K562 (cell line): ENCODE measurements around the gene DNAJB2. TPM values are rescaled to one million over a fixed set of nuclear protein-coding genes. Genes with fewer than 3 reads are reported as not detected.
A peak's percentile ranks its signal among the peaks of the same experiment; 100 is the strongest.

Source experiments
- AFF4 ChIP-seq: sonication (generic); formaldehyde crosslinking; IDR thresholded peaks from 2 replicates; pipeline ENCODE4 v1.8.0; 2023; ENCODE audit warnings: mild to moderate bottlenecking, missing genetic modification reagents
- GATA2 ChIP-seq: sonication (generic); formaldehyde crosslinking; IDR thresholded peaks from 2 replicates; pipeline ENCODE4 v1.4.0; 2020; ENCODE audit warnings: mild to moderate bottlenecking, missing genetic modification reagents
- KDM1A ChIP-seq, 2 experiments: fragments of 450-650 bp; IDR thresholded peaks; 2 replicates each; pipeline ENCODE4 v1.6.1; 2016; ENCODE audit warnings: mild to moderate bottlenecking in 2 of 2
- NR2F6 ChIP-seq: fragments of 450-650 bp; formaldehyde crosslinking; IDR thresholded peaks from 2 replicates; pipeline ENCODE4 v1.4.0; 2020; ENCODE audit warnings: mild to moderate bottlenecking
- RHOXF2B ChIP-seq: fragments of 250-450 bp; sonication (Bioruptor Pico); conservative IDR thresholded peaks from 2 replicates; pipeline ENCODE4 v1.5.1; 2021
- SP2 ChIP-seq: IDR thresholded peaks from 2 replicates; pipeline ENCODE4 v1.6.1; 2011; ENCODE audit warnings: mild to moderate bottlenecking, low read depth, low read length, moderate library complexity; ENCODE audit not compliant: poor library complexity, severe bottlenecking; ENCODE audit errors: extremely low read depth
- TOE1 ChIP-seq, 2 experiments: fragments of 450-650 bp in 1 of 2; sonication (generic) in 1 of 2; formaldehyde crosslinking in 1 of 2; IDR thresholded peaks; 2 replicates each; pipeline versions ENCODE4 v1.7.1 to v1.8.0; 2016 to 2022; ENCODE audit warnings: borderline replicate concordance in 2 of 2, mild to moderate bottlenecking in 2 of 2, antibody characterized with exemption in 1 of 2, inconsistent platforms in 1 of 2, low read depth in 1 of 2, missing genetic modification reagents in 1 of 2, moderate library complexity in 1 of 2
- ZNF318 ChIP-seq, 2 experiments: fragments of 450-650 bp; IDR thresholded peaks; 2 replicates each; pipeline ENCODE4 v1.6.1; 2016; ENCODE audit warnings: mild to moderate bottlenecking in 2 of 2, borderline replicate concordance in 1 of 2, low read depth in 1 of 2, moderate library complexity in 1 of 2
- polyA plus RNA-seq, 8 experiments: library from polyadenylated mRNA; depleted of rRNA in 4 of 8; stranded (reverse) in 5 of 8; unstranded in 3 of 8; fragments of >200 nt; fragmentation: Nextera tagmentation in 2 of 8; fragmentation: Illumina TruSeq in 1 of 8; extraction: Ambion mirVana in 2 of 8; extraction: Trizol in 1 of 8; gene quantifications; 2 replicates each; pipeline versions ENCODE4 v1.2.1 to v1.2.3, GENCODE V29; 2011 to 2014; ENCODE audit warnings: inconsistent platforms in 1 of 8, missing spikeins in 1 of 8
- total RNA-seq, 7 experiments: library from RNA; depleted of rRNA in 6 of 7; stranded (reverse); fragments of >200 nt in 6 of 7; fragmentation: Illumina TruSeq in 2 of 7; extraction: Trizol in 2 of 7; gene quantifications; 2 replicates each; pipeline versions ENCODE4 v1.2.1 to v1.2.3, GENCODE V29; 2011 to 2021; ENCODE audit warnings: low replicate concordance in 1 of 7
- TF ChIP-seq, protein P1 (sequence below): fragments of 250-450 bp; sonication (Bioruptor Pico); IDR thresholded peaks from 2 replicates; pipeline ENCODE4 v1.5.0; 2021

Gene DNAJB2
- total and polyA plus RNA-seq, 9 of the 15 experiments (the other 6 are each of a cell fraction or from before 2014, with no cell fraction given): 0.08 to 3.0 (median 2.2) TPM; not detected in 1

GRCh38 chr2:219308142-219309101 is 29.3 kb downstream of the DNAJB2 start (continued):
- TF ChIP-seq ZNF318 (IDR thresholded peaks at IDR 0.05; ENCODE audit: borderline replicate concordance in 1 of 2, low read depth in 1 of 2) (no peak), KDM1A (IDR thresholded peaks at IDR 0.05) (peak in 1 of 2 experiments; percentile 64; a peak in 2 of 4 replicates), RHOXF2B (no peak), NR2F6 (no peak), AFF4 (CRISPR knock-in tag) (peak; percentile 81; the same call in 1 of the 2 replicates), TOE1 (IDR thresholded peaks at IDR 0.05; ENCODE audit: borderline replicate concordance) (no peak), TOE1 (CRISPR knock-in tag; IDR thresholded peaks at IDR 0.05; ENCODE audit: borderline replicate concordance, low read depth) (no peak), SP2 (no peak), GATA2 (CRISPR knock-in tag) (no peak)
- TF ChIP-seq, protein P1, sequence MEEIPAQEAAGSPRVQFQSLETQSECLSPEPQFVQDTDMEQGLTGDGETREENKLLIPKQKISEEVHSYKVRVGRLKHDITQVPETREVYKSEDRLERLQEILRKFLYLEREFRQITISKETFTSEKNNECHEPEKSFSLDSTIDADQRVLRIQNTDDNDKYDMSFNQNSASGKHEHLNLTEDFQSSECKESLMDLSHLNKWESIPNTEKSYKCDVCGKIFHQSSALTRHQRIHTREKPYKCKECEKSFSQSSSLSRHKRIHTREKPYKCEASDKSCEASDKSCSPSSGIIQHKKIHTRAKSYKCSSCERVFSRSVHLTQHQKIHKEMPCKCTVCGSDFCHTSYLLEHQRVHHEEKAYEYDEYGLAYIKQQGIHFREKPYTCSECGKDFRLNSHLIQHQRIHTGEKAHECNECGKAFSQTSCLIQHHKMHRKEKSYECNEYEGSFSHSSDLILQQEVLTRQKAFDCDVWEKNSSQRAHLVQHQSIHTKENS (CRISPR knock-in tag): no peak
